Brain microvascular endothelial cell (primary cell): ENCODE measurements around the gene HOXB6.

Source experiments
- DNase-seq: peaks from one replicate; pipeline ENCODE4 v3.0.0-alpha.2; 2020
- H3K27ac ChIP-seq: fragments of 250-450 bp; sonication (Bioruptor Pico); 2 replicates; pipeline ENCODE4 v1.5.1; 2020; ENCODE audit warnings: mild to moderate bottlenecking, moderate library complexity
- H3K27me3 ChIP-seq: fragments of 250-450 bp; sonication (Bioruptor Pico); replicated peaks from 2 replicates; pipeline ENCODE4 v1.5.1; 2020; ENCODE audit warnings: mild to moderate bottlenecking
- H3K36me3 ChIP-seq: fragments of 250-450 bp; sonication (Bioruptor Pico); replicated peaks from 2 replicates; pipeline ENCODE4 v1.5.1; 2020; ENCODE audit warnings: mild to moderate bottlenecking
- H3K4me3 ChIP-seq: 2 replicates; pipeline ENCODE4 v1.5.1; 2011; ENCODE audit warnings: low read depth, mild to moderate bottlenecking, control low read depth, low read length, moderate library complexity
- CTCF ChIP-seq: IDR thresholded peaks from 2 replicates; pipeline ENCODE4 v1.5.1; 2011; ENCODE audit warnings: low read depth, mild to moderate bottlenecking, moderate library complexity, low read length, control low read depth, inconsistent platforms; ENCODE audit errors: missing control alignments
- in situ Hi-C: cut with HindIII; loops from 2 replicates; pipeline ENCODE4 v1.10.0; 2017; ENCODE audit warnings: low sequenced_read_pairs, low pct_ligation_motif_present

HOXB6 gene

DNA sequence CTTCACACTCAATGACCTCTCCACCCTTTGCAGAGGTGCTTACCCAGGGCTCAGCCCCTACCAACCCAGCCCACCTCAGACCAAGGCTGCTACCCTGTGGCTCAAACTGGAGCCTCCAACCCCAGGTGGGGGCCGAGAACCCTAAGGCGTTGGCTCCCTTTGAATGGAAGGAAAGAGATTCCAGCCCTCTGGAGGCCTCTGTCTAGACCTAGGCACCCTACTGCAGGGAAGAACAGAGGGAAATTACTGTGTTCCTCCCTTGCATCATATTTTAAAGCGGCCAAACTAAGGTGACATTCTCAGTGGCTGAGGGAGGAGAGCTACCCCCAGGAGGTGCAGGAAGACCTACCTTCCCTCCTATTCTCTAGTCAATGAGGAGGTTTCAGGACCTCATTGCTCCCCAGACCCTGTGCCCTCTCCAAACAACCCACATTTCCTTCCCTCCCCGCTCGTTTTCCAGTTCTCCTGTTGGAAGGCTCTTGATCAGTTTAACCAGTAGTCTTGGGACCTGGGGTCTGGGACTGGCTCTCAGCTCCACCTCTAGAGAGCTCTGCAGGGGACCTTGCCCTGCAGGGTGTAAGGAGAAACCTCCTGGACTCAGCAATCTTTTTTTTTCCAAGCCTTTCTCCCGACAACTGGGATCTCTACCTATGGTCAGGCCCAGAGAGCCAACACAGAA, 15.8 kb upstream of the HOXB6 start:
- Histone ChIP-seq H3K36me3 (no peaks in the 10 kb centered on the region), H3K27ac (no peak overlapping the region), H3K4me3 (no peak overlapping the region), H3K27me3 (peaks cover 97% of the 10 kb centered on the region)
- DNase-seq: no peak
- no peak for TF ChIP-seq CTCF
- in situ Hi-C loops: no loop called here

- Histone ChIP-seq H3K27me3 (peaks cover 95% of the 10 kb centered on the region), H3K36me3 (no peaks in the 10 kb centered on the region), H3K4me3 (no peak overlapping the region), H3K27ac (no peak overlapping the region)
- in situ Hi-C loops: no loop called here
- no peak for DNase-seq
- no peak for TF ChIP-seq CTCF
These were observed 15.2 kb upstream of the HOXB6 start for GRCh38 chr17:48619826-48620449.

DNA sequence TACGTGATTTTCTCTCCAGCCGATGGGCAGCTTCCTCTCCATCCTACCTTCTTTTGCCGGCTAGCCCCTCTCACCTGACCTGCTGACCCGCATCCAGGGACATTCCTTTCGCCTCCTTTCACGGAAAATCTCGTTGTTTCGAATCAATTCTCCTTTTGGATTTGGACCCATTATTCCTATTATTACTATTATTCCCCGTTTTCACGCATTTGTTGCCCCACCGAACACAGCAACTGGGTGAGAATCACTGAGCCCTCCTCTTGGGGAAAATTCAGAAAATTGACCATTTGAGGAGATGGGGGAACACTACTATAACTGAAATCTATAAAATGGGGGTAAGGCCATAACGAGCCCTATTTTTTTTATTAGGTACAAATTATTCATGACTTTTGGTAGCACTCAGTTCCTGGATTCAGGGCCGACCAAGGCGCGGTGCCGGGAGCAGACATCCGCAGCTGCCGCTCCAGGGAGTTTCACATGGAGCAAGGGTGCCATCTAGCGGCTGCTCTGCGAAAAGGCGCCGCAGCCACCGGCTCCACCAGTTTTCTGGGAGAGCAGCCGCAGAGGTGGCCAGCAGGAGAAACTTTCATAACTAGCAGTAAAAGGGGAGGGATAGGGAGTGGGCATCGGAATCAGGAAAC, 13.6 kb upstream of the HOXB6 start:
- DNase-seq: peak; percentile 60
- TF ChIP-seq CTCF: peak; percentile 94
- in situ Hi-C loops: no loop called here
- no peak overlapping the region for H3K27ac ChIP-seq
- H3K36me3 ChIP-seq: no peaks in the 10 kb centered on the region
- no peak overlapping the region for H3K4me3 ChIP-seq
- peaks cover 89% of the 10 kb centered on the region for H3K27me3 ChIP-seq

GRCh38 chr17:48617471-48618255, 12.9 kb upstream of the HOXB6 start:
- H3K27me3 ChIP-seq: peaks cover 87% of the 10 kb centered on the region
- in situ Hi-C loops: no loop called here
- DNase-seq: no peak
- H3K4me3 ChIP-seq: no peak overlapping the region
- TF ChIP-seq CTCF: no peak
- no peaks in the 10 kb centered on the region for H3K36me3 ChIP-seq
- no peak overlapping the region for H3K27ac ChIP-seq

- Histone ChIP-seq H3K36me3 (no peaks in the 10 kb centered on the region), H3K27me3 (peaks cover 86% of the 10 kb centered on the region), H3K27ac (no peak overlapping the region), H3K4me3 (no peak overlapping the region)
- no peak for TF ChIP-seq CTCF
- no peak for DNase-seq
- in situ Hi-C loops: no loop called here
These were observed 12.1 kb upstream of the HOXB6 start for GRCh38 chr17:48616717-48617470.
